GM19372 (cell line): ENCODE results near the gene ZNF358.
"Not testable (repeated sequence)": the region's sequence is repeated elsewhere in the genome, so short reads cannot be mapped to it uniquely, and the experiment has no call there.

ENCODE experiments used
- ATAC-seq: cut with Tn5 transposase; IDR thresholded peaks from one replicate; pipeline ENCODE4 v1.9.1; 2021; ENCODE audit warnings: mild to moderate bottlenecking, low read depth, moderate library complexity; ENCODE audit not compliant: unreplicated experiment

Gene ZNF358

DNA sequence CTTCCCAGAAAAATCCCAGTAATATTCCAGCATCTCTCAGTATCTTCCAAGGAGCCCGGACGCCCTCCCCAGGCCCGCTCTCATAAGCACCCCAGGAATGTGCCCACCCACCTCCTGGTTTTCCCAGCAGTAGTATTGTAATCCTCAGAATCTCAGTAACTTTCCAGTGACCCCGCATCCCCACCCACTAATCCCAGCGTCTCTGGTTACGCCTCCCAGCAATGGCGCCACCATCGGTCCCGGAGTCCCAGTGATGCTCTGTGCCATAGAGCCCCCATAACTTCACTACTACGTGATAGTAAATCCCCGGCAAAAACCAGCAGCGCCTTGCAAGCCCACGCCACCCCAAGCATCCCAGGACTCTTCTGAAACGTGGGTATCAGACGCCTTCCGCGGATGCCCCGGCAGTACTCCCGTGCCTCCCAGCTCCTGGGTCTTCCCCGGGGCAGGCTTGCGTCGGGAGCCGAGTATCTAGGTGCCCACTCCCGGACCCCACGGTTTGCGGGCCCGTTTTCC is 18.7 kb downstream of the ZNF358 start:
- ATAC-seq, result no peak

GRCh38 chr19:7535047-7535997 is 19.4 kb downstream of the ZNF358 start, which contains the start of gene PNPLA6:
Gene PNPLA6, plus strand, starts transcription at chr19:7535717. Its CDS starts 72 bp downstream, at chr19:7535789.
- ATAC-seq, result peak; percentile 71

- no peak for ATAC-seq
These were observed 20.2 kb downstream of the ZNF358 start for GRCh38 chr19:7535998-7536695.

- ATAC-seq, result not testable (repeated sequence)
These were observed 23.1 kb downstream of the ZNF358 start for GRCh38 chr19:7538990-7539389.

DNA sequence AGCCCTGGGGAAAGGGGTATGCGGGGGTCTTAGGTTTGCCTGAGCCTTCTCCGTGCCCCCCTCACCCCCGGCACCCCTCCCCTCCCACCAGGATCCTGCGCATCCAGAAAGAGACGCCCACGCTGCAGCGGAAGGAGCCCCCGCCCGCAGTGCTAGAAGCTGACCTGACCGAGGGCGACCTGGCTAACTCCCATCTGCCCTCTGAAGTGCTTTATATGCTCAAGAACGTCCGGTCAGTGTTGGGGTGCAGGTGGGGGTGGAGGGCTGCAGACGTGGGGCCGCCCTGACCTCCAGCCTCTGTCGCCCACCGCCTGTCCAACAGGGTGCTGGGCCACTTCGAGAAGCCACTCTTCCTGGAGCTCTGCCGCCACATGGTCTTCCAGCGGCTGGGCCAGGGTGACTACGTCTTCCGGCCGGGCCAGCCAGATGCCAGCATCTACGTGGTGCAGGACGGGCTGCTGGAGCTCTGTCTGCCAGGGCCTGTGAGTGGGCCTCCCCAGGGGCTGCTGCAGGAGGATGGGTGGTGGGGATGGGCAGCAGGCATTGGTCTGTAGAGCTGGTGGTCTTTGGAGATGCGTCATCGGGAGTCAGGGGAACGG is 24.0 kb downstream of the ZNF358 start:
- ATAC-seq, result no peak

GRCh38 chr19:7540761-7541474 is 25.0 kb downstream of the ZNF358 start:
- no peak for ATAC-seq

- no peak for ATAC-seq
These were observed 25.5 kb downstream of the ZNF358 start for GRCh38 chr19:7541475-7541824.

DNA sequence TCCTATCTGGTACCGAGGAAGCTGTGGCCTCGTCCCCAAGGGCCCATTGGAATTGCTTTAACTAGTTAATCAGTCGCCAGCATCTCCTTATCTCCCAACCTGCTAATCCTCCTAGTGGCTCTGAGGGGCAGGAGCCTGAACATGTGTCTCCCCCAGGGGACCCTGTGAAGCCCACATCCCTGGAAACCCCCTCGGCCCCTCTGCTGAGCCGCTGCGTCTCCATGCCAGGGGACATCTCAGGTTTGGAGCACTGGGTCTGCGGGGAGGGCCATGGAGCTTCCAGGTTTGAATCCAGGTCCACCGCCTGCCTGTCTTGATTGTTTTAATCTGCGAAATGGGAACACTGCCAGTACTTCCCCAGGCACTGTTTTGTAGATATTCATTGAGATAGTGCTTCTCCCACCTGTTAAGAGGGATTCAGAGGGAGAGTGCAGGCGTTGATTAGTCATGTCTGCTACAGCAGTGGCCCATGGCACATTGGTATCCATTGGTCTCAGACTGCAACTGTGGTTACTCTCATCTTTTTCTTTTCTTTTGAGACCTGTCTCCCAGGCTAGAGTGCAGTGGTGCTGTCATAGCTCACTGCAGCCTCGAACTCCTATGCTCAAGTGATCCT is 26.0 kb downstream of the ZNF358 start:
- ATAC-seq, result no peak

- no peak for ATAC-seq
These were observed 26.8 kb downstream of the ZNF358 start for GRCh38 chr19:7542556-7543348.

DNA sequence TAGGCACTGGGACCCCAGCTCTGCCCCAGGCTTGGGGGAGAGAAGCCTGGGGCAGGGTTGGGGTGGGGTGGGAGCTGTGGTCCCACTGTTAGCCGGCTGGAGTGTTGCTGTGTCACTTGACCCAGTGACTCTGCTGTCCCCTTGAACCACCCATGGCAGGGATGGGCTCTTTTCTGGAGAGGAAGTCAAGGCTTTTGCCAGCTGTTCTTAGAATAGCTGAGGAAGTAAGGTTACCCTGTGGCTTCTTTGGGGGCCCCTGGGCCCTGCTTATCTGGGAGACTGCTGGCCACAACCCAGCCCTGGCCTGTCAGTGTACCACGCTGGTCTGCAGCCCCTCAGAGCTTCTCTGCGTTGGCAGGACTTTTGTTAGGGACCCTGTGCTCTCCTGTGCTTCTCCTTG is 28.7 kb downstream of the ZNF358 start:
- no peak for ATAC-seq

GRCh38 chr19:7545300-7545699 is 29.4 kb downstream of the ZNF358 start:
- no peak for ATAC-seq

DNA sequence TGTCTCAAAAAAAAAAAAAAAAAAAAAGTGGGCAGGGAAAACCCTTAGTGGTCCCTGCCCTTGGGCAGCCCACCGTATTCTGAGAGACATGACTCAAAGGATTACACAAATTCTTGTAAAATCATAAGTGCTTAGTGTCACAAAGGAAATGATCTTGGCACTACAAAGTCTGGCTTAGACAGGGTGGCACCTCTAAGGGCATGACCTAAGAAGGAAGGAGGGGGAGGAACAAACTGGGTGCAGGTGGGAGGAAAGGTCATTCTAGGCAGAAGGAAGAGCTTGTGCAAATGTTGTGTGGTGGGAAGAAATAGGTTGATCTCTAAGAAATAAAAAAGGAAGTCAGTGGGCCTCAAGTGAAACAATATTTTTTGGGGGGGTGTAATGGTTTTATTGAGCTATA is 30.0 kb downstream of the ZNF358 start:
- ATAC-seq, result no peak

DNA sequence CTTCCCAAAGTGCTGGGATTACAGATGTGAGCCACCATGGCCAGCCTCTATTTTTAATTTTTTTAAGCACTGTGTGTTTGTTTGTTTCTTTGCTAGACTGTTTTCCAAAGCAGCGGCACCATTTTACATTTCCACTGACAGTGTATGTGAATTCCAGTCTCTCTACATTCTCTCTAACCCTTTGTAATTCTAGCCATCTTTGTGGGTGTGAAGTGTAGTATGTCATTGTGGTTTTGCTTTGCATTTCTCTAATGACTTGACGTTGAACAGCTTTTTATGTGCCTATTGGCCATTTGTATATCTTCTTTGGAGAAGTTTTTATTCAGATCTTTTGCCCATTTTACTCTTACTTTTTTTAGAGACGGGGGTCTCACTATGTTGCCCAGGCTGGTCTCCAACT is 31.3 kb downstream of the ZNF358 start:
- ATAC-seq, result no peak

DNA sequence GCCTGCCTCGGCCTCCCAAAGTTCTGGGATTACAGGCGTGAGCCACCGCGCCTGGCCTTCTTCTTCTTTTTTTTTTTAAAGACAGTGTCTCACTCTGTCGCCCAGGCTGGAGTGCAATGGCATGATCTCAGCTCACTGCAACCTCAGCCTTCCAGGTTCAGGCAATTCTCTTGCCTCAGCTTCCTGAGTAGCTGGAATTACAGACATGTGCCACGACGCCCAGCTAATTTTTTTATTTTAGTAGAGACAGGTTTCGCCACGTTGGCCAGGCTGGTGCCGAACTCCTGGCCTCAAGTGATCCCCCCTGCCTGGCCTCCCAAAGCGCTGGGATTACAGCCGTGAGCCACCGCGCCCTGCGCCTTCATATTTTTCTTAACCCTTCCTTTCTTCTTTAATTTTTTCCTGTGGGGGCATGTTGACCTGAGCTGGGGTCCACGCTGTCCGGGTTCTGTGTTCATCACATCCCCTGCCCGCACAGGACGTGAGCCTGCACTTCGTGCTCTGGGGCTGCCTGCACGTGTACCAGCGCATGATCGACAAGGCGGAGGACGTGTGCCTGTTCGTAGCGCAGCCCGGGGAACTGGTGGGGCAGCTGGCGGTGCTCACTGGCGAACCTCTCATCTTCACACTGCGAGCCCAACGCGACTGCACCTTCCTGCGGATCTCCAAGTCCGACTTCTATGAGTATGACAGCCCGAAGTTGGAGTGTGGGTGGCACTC is 33.7 kb downstream of the ZNF358 start:
- ATAC-seq, result no peak

GRCh38 chr19:7550169-7550770 is 34.4 kb downstream of the ZNF358 start:
- no peak for ATAC-seq

DNA sequence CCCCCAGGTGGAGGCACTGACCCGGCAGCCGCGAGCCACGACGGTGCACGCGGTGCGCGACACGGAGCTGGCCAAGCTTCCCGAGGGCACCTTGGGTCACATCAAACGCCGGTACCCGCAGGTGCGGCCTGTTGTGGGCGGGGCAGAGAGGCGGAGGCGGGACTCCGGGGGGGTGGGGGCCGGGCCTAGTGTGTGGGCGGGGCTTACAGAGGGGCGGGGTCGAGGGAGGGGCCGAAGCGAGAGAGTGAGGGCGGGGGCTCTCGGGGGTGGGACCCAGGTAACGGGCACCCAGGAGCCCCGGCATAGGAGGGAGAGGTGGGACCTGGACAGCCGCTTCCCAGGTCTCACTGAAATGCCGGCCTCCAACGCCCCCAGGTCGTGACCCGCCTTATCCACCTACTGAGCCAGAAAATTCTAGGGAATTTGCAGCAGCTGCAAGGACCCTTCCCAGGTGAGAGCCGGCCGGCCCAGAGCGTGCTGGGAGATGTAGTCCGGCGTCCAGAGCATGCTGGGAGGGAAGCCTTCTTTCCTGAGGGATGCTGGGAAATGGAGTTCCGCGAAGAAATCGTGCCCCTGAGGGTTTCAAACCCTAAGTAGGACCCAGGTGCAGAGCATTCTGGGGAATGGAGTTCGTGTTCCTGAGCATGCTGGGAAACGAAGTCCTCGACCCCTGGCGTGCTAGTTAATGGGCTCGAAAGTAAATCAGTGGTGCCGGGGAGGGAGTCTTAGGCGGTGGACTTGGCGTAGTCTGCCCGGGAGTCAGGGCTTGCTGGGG is 35.3 kb downstream of the ZNF358 start:
- no peak for ATAC-seq

DNA sequence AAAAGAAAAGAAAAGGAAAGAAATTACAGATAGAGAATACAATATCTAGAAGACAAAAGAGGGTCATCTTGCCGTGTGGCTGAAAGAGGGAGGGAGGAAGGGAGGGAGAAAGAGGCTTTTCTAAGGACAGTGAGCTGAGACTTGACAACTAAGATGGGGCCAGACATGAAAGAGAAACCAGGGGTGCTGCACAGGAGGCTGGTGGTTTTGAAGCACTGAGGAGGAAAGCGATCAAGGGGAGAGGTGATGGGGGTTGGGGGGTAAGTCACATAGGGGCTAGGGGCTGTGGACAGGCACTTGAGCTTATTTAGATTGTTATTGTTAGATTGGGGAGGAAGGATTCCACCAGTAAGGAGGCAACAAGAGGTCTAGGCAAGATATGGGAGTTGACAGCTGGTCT is 36.9 kb downstream of the ZNF358 start:
- no peak for ATAC-seq
